Measurements from ENCODE around the gene MISP. TPM values are rescaled to one million over a fixed set of nuclear protein-coding genes. Genes with fewer than 3 reads are reported as not detected.

MISP gene
- polyA plus RNA-seq, 1 of the 3 experiments (the other 2 are of a cell fraction): 0.08 TPM

GRCh38 chr19:810077-810855 lies 59.4 kb downstream of the MISP start:
- no peak overlapping the region for H3K4me3 ChIP-seq (ENCODE audit: low read depth in 2 of 2, low read length in 1 of 2)
- ChIA-PET CTCF (no interaction called here), POLR2A (no interaction called here)
- WGBS (ENCODE audit: low lambda C conversion rate): 96% methylated on average over 15 of the region's 30 CpGs
- peaks cover 44 to 62% of the 10 kb centered on the region in 2 experiments for H3K36me3 ChIP-seq (replicated peaks in 1 of 2; ENCODE audit: control insufficient read depth in 1 of 2, insufficient read depth in 2 of 2, low read length in 1 of 2)
- H3K9me2 ChIP-seq: no peaks in the 10 kb centered on the region
- H3K9me3 ChIP-seq: no peaks in the 10 kb centered on the region
- no peak overlapping the region for H2AFZ ChIP-seq (ENCODE audit: low read depth)
- H3K27me3 ChIP-seq (ENCODE audit: insufficient read depth): no peaks in the 10 kb centered on the region
- no peak overlapping the region for H3K27ac ChIP-seq (ENCODE audit: low read depth in 2 of 2, low read length in 1 of 2)
- H4K20me1 ChIP-seq (ENCODE audit: insufficient read depth): peaks cover 69% of the 10 kb centered on the region
- no peak overlapping the region for H3K9ac ChIP-seq
- no peaks in the 10 kb centered on the region for H3K4me1 ChIP-seq (ENCODE audit: control insufficient read depth in 1 of 2, insufficient read depth in 2 of 2, low read depth in 1 of 2, low read length in 1 of 2)
- TF ChIP-seq REST (IDR thresholded peaks at IDR 0.05; ENCODE audit: low read depth, low read length) (no peak), EP300 (IDR thresholded peaks at IDR 0.05; ENCODE audit: borderline replicate concordance in 1 of 2, low read depth in 1 of 2, low read length in 1 of 2) (no peak), GABPA (IDR thresholded peaks at IDR 0.05; ENCODE audit: low read depth) (no peak), MAX (IDR thresholded peaks at IDR 0.05; ENCODE audit: low read depth) (no peak), FOXJ3 (CRISPR knock-in tag; IDR thresholded peaks at IDR 0.05) (no peak)
- H3F3A ChIP-seq (replicated peaks; ENCODE audit: insufficient read depth): peaks cover 34% of the 10 kb centered on the region
- peaks cover 46% of the 10 kb centered on the region; the same call in 1 of the 2 replicates for H3K79me2 ChIP-seq (ENCODE audit: insufficient read depth)
- DNase-seq: no peak
- no peak overlapping the region for H3K4me2 ChIP-seq

- H3K27me3 ChIP-seq (ENCODE audit: insufficient read depth): no peaks in the 10 kb centered on the region
- no peak overlapping the region for H3K4me3 ChIP-seq (ENCODE audit: low read depth in 2 of 2, low read length in 1 of 2)
- H3K4me2 ChIP-seq: no peak overlapping the region
- peaks cover 39% of the 10 kb centered on the region; the same call in 1 of the 2 replicates for H3K79me2 ChIP-seq (ENCODE audit: insufficient read depth)
- H3F3A ChIP-seq (replicated peaks; ENCODE audit: insufficient read depth): peaks cover 34% of the 10 kb centered on the region
- TF ChIP-seq TAF1 (IDR thresholded peaks at IDR 0.05; ENCODE audit: borderline replicate concordance, low read depth, low read length) (no peak), EZH2phosphoT487 (IDR thresholded peaks at IDR 0.05; ENCODE audit: borderline replicate concordance, low read depth) (no peak), ELF1 (IDR thresholded peaks at IDR 0.05) (no peak), USF2 (IDR thresholded peaks at IDR 0.05; ENCODE audit: borderline replicate concordance, low read depth, low read length) (no peak), JUND (IDR thresholded peaks at IDR 0.05) (no peak)
- H3K4me1 ChIP-seq (ENCODE audit: control insufficient read depth in 1 of 2, insufficient read depth in 2 of 2, low read depth in 1 of 2, low read length in 1 of 2): no peaks in the 10 kb centered on the region
- no peaks in the 10 kb centered on the region for H3K9me3 ChIP-seq
- no peak for DNase-seq
- peaks cover 44 to 55% of the 10 kb centered on the region in 2 experiments for H3K36me3 ChIP-seq (replicated peaks in 1 of 2; ENCODE audit: control insufficient read depth in 1 of 2, insufficient read depth in 2 of 2, low read length in 1 of 2)
- CTCF ChIA-PET: interaction anchor here (1.3 kb wide), 1 partner anchor 10 kb away, joined by 5 read pairs; no protein-coding TSS in a partner anchor
- WGBS (ENCODE audit: low lambda C conversion rate): 93% methylated on average over 12 of the region's 25 CpGs
- no peak overlapping the region for H2AFZ ChIP-seq (ENCODE audit: low read depth)
- H3K9ac ChIP-seq: no peak overlapping the region
- POLR2A ChIA-PET: no interaction called here
- peaks cover 62% of the 10 kb centered on the region for H4K20me1 ChIP-seq (ENCODE audit: insufficient read depth)
- H3K27ac ChIP-seq (ENCODE audit: low read depth in 2 of 2, low read length in 1 of 2): no peak overlapping the region
- H3K9me2 ChIP-seq: no peaks in the 10 kb centered on the region
Measured at GRCh38 chr19:810883-811489, 60.1 kb downstream of the MISP start.

Data from SK-N-SH (cell line).